Panc1 (cell line): ENCODE results near the gene ABCB4.

Experiments used
- POLR2AphosphoS5 ChIP-seq: IDR thresholded peaks from 2 replicates; pipeline ENCODE4 v1.6.1; 2012; ENCODE audit warnings: mild to moderate bottlenecking, low read depth, low read length, moderate library complexity
- SIN3A ChIP-seq: IDR thresholded peaks from 2 replicates; pipeline ENCODE4 v1.6.1; 2012; ENCODE audit warnings: low read depth, mild to moderate bottlenecking, low read length, moderate library complexity, borderline replicate concordance; ENCODE audit not compliant: insufficient read depth
- TF ChIP-seq, protein P1 (sequence below): fragments of 450-650 bp; IDR thresholded peaks from 2 replicates; pipeline ENCODE4 v1.5.1; 2017; ENCODE audit warnings: mild to moderate bottlenecking

DNA sequence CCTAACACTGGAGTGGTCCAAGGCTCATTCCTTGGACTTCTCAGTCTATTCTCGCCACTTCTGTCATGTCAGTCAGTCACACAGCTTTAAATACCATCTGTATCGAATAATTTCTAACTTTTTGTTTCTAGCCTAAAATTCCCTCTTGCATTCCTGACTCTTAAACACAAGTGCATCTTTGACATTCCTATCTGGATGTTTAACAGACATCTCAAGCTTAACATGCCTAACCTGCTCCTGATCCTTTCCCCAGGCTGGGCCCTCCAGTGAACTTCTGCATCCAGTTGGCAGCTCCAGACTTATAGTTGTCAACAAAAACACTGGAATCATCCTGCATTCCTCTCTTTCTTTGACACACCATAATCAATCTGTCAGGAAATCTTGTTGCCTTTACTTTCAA lies 4.5 kb upstream of the ABCB4 start:
- TF ChIP-seq, protein P1, sequence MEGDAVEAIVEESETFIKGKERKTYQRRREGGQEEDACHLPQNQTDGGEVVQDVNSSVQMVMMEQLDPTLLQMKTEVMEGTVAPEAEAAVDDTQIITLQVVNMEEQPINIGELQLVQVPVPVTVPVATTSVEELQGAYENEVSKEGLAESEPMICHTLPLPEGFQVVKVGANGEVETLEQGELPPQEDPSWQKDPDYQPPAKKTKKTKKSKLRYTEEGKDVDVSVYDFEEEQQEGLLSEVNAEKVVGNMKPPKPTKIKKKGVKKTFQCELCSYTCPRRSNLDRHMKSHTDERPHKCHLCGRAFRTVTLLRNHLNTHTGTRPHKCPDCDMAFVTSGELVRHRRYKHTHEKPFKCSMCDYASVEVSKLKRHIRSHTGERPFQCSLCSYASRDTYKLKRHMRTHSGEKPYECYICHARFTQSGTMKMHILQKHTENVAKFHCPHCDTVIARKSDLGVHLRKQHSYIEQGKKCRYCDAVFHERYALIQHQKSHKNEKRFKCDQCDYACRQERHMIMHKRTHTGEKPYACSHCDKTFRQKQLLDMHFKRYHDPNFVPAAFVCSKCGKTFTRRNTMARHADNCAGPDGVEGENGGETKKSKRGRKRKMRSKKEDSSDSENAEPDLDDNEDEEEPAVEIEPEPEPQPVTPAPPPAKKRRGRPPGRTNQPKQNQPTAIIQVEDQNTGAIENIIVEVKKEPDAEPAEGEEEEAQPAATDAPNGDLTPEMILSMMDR, result no peak
- no peak for TF ChIP-seq SIN3A
- TF ChIP-seq POLR2AphosphoS5, result no peak
